Panc1 (cell line): ENCODE measurements around the gene TEX14. TPM values are rescaled to one million over a fixed set of nuclear protein-coding genes. Genes with fewer than 3 reads are reported as not detected.

ENCODE experiments used
- ATAC-seq: fragments of 200-7000 bp; cut with Tn5 transposase; 2 replicates; pipeline ENCODE4 v1.9.1; 2020; ENCODE audit warnings: mild to moderate bottlenecking, moderate library complexity
- BruUV-seq: library from RNA; stranded (reverse); fragments of 400-500 nt; replicated peaks from 2 replicates; lab custom pipeline; 2021; lab: Mats Ljungman, UMichigan
- CTCF ChIA-PET: fragments of 300-600 bp; sonication (Branson Sonifier 250); formaldehyde crosslinking; loops from one replicate; lab custom pipeline; 2022; ENCODE audit warnings: antibody characterized with exemption; lab: Charles Lee
- POLR2A ChIA-PET: fragments of 300-600 bp; sonication (Branson Sonifier 250); formaldehyde crosslinking; loops from one replicate; lab custom pipeline; 2022; ENCODE audit warnings: antibody characterized with exemption; lab: Charles Lee
- DNase-seq: peaks from one replicate; pipeline ENCODE4 v3.0.0-alpha.2; 2010; ENCODE audit warnings: low read depth, low spot score
- H3K27ac ChIP-seq: 2 replicates; pipeline ENCODE4 v1.5.1; 2011; ENCODE audit warnings: mild to moderate bottlenecking, low read length, inconsistent platforms
- H3K27me3 ChIP-seq: fragments of 200-500 bp; sonication (Bioruptor generic); 2 replicates; pipeline ENCODE4 v1.6.0; 2014; ENCODE audit warnings: low read length, inconsistent platforms; ENCODE audit not compliant: control insufficient read depth, insufficient read depth
- H3K36me3 ChIP-seq: fragments of 200-500 bp; sonication (Bioruptor generic); 2 replicates; pipeline ENCODE4 v1.5.1; 2014; ENCODE audit warnings: inconsistent platforms, mild to moderate bottlenecking, low read length, moderate library complexity; ENCODE audit not compliant: control insufficient read depth, insufficient read depth
- H3K4me1 ChIP-seq: 2 replicates; pipeline ENCODE4 v1.5.1; 2011; ENCODE audit warnings: inconsistent platforms, mild to moderate bottlenecking, low read length, moderate library complexity; ENCODE audit not compliant: control insufficient read depth, insufficient read depth
- H3K4me3 ChIP-seq, 2 experiments: 2 replicates each; pipeline ENCODE4 v1.5.1; 2011 to 2012; ENCODE audit warnings: low read depth in 2 of 2, low read length in 2 of 2, mild to moderate bottlenecking in 2 of 2, inconsistent platforms in 1 of 2, moderate library complexity in 1 of 2
- H3K9me3 ChIP-seq: fragments of 200-500 bp; sonication (Bioruptor generic); 2 replicates; pipeline ENCODE4 v1.5.1; 2014; ENCODE audit warnings: low read depth, mild to moderate bottlenecking, inconsistent platforms, low read length, moderate library complexity; ENCODE audit not compliant: control insufficient read depth, insufficient read depth
- CTCF ChIP-seq: fragments of 450-650 bp; IDR thresholded peaks from 2 replicates; pipeline ENCODE4 v1.5.1; 2017; ENCODE audit warnings: mild to moderate bottlenecking
- POLR2AphosphoS5 ChIP-seq: IDR thresholded peaks from 2 replicates; pipeline ENCODE4 v1.6.1; 2012; ENCODE audit warnings: mild to moderate bottlenecking, low read depth, low read length, moderate library complexity
- SIN3A ChIP-seq: IDR thresholded peaks from 2 replicates; pipeline ENCODE4 v1.6.1; 2012; ENCODE audit warnings: low read depth, mild to moderate bottlenecking, low read length, moderate library complexity, borderline replicate concordance; ENCODE audit not compliant: insufficient read depth
- TCF7L2 ChIP-seq: IDR thresholded peaks from 2 replicates; pipeline ENCODE4 v1.6.1; 2011; ENCODE audit warnings: mild to moderate bottlenecking, low read depth, low read length, inconsistent platforms
- in situ Hi-C: cut with HindIII; loops from 2 replicates; pipeline ENCODE4 v1.10.0; 2016; ENCODE audit warnings: low sequenced_read_pairs, low pct_unique_long_range_greater_than_20kb
- intact Hi-C: fragments of 100-400 bp; cut with micrococcal nuclease; formaldehyde crosslinking; loops from one replicate; pipeline ENCODE4 v1.10.0; 2022; ENCODE audit not compliant: unreplicated experiment
- total RNA-seq: library from RNA; stranded (reverse); gene quantifications from one replicate; pipeline ENCODE4 v1.2.1, GENCODE V29; 2021; ENCODE audit not compliant: unreplicated experiment
- TF ChIP-seq, protein P1 (sequence below), 2 experiments: IDR thresholded peaks; 2 replicates each; pipeline ENCODE4 v1.6.1; 2011 to 2012; ENCODE audit warnings: low read depth in 2 of 2, control low read depth in 1 of 2, low read length in 1 of 2, mild to moderate bottlenecking in 1 of 2, moderate library complexity in 1 of 2; ENCODE audit not compliant: insufficient read depth in 1 of 2

Gene TEX14
- total RNA-seq, 1 experiment from 2014 or later, result not detected

GRCh38 chr17:58703137-58703915 is 11.5 kb upstream of the TEX14 start:
- no peaks in the 10 kb centered on the region for H3K36me3 ChIP-seq
- no peaks in the 10 kb centered on the region for H3K27me3 ChIP-seq
- no peak for DNase-seq
- POLR2A ChIA-PET, result no interaction called here
- H3K27ac ChIP-seq, result no peak overlapping the region
- ATAC-seq, result no peak
- no TSS peak for BruUV-seq
- TF ChIP-seq, protein P1, sequence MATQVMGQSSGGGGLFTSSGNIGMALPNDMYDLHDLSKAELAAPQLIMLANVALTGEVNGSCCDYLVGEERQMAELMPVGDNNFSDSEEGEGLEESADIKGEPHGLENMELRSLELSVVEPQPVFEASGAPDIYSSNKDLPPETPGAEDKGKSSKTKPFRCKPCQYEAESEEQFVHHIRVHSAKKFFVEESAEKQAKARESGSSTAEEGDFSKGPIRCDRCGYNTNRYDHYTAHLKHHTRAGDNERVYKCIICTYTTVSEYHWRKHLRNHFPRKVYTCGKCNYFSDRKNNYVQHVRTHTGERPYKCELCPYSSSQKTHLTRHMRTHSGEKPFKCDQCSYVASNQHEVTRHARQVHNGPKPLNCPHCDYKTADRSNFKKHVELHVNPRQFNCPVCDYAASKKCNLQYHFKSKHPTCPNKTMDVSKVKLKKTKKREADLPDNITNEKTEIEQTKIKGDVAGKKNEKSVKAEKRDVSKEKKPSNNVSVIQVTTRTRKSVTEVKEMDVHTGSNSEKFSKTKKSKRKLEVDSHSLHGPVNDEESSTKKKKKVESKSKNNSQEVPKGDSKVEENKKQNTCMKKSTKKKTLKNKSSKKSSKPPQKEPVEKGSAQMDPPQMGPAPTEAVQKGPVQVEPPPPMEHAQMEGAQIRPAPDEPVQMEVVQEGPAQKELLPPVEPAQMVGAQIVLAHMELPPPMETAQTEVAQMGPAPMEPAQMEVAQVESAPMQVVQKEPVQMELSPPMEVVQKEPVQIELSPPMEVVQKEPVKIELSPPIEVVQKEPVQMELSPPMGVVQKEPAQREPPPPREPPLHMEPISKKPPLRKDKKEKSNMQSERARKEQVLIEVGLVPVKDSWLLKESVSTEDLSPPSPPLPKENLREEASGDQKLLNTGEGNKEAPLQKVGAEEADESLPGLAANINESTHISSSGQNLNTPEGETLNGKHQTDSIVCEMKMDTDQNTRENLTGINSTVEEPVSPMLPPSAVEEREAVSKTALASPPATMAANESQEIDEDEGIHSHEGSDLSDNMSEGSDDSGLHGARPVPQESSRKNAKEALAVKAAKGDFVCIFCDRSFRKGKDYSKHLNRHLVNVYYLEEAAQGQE (IDR thresholded peaks at IDR 0.05; ENCODE audit: insufficient read depth in 1 of 2, low read depth in 2 of 2, low read length in 1 of 2), result no peak
- TF ChIP-seq SIN3A (no peak), CTCF (no peak), TCF7L2 (no peak), POLR2AphosphoS5 (no peak)
- no peaks in the 10 kb centered on the region for H3K9me3 ChIP-seq
- CTCF ChIA-PET, result no interaction called here
- no peaks in the 10 kb centered on the region for H3K4me1 ChIP-seq
- no peak overlapping the region for H3K4me3 ChIP-seq
- in situ Hi-C loops (no loop called here), intact Hi-C loops (no loop called here)

GRCh38 chr17:58702708-58703107 is 10.9 kb upstream of the TEX14 start:
- Histone ChIP-seq H3K4me3 (no peak overlapping the region), H3K27me3 (no peaks in the 10 kb centered on the region), H3K27ac (no peak overlapping the region), H3K9me3 (no peaks in the 10 kb centered on the region), H3K36me3 (no peaks in the 10 kb centered on the region), H3K4me1 (no peaks in the 10 kb centered on the region)
- in situ Hi-C loops, result no loop called here
- no peak for DNase-seq
- TF ChIP-seq CTCF, result no peak
- TF ChIP-seq TCF7L2, result no peak
- TF ChIP-seq SIN3A, result no peak
- TF ChIP-seq POLR2AphosphoS5, result no peak
- TF ChIP-seq, protein P1 (IDR thresholded peaks at IDR 0.05; ENCODE audit: insufficient read depth in 1 of 2, low read depth in 2 of 2, low read length in 1 of 2), result no peak
- CTCF ChIA-PET, result interaction anchor here (0.7 kb wide), 1 partner anchor 8 kb away, joined by 8 read pairs; no protein-coding TSS in a partner anchor
- intact Hi-C loops, result no loop called here
- no TSS peak for BruUV-seq
- POLR2A ChIA-PET, result no interaction called here
- no peak for ATAC-seq
